ENCODE results near the gene SCPEP1. TPM values are rescaled to one million over a fixed set of nuclear protein-coding genes. Genes with fewer than 3 reads are reported as not detected.

Gene SCPEP1
- total RNA-seq, 1 donor from 2014 or later, result 53.5 TPM

GRCh38 chr17:56970974-56971373 lies 7.0 kb upstream of the SCPEP1 start:
- Mint-ChIP-seq H3K4me1 (ENCODE audit: unreplicated experiment) (peaks cover 32% of the 10 kb centered on the region), H3K27me3 (no peaks in the 10 kb centered on the region), H3K36me3 (no peaks in the 10 kb centered on the region), H3K4me3 (no peak overlapping the region), H3K9me3 (no peaks in the 10 kb centered on the region), H3K27ac (no peak overlapping the region)
- DNase-seq (ENCODE audit: extremely low spot score, unreplicated experiment), result no peak
- TF ChIP-seq CTCF (conservative IDR thresholded peaks at IDR 0.05), result no peak

GRCh38 chr17:56972111-56972730 lies 5.7 kb upstream of the SCPEP1 start:
- no peak for DNase-seq (ENCODE audit: extremely low spot score, unreplicated experiment)
- Mint-ChIP-seq H3K36me3 (no peaks in the 10 kb centered on the region), H3K4me1 (ENCODE audit: unreplicated experiment) (peaks cover 33% of the 10 kb centered on the region), H3K27ac (peak overlapping the region; percentile 14), H3K9me3 (no peaks in the 10 kb centered on the region), H3K4me3 (no peak overlapping the region), H3K27me3 (no peaks in the 10 kb centered on the region)
- no peak for TF ChIP-seq CTCF (conservative IDR thresholded peaks at IDR 0.05)

GRCh38 chr17:56973520-56973919 lies 4.4 kb upstream of the SCPEP1 start:
- Mint-ChIP-seq H3K4me1 (ENCODE audit: unreplicated experiment) (peaks cover 42% of the 10 kb centered on the region), H3K27me3 (no peaks in the 10 kb centered on the region), H3K9me3 (no peaks in the 10 kb centered on the region), H3K27ac (no peak overlapping the region), H3K4me3 (no peak overlapping the region), H3K36me3 (no peaks in the 10 kb centered on the region)
- TF ChIP-seq CTCF (conservative IDR thresholded peaks at IDR 0.05), result no peak
- DNase-seq (ENCODE audit: extremely low spot score, unreplicated experiment), result no peak

GRCh38 chr17:56974055-56974454 lies 3.9 kb upstream of the SCPEP1 start:
- Mint-ChIP-seq H3K9me3 (no peaks in the 10 kb centered on the region), H3K36me3 (no peaks in the 10 kb centered on the region), H3K4me1 (ENCODE audit: unreplicated experiment) (peaks cover 47% of the 10 kb centered on the region), H3K27ac (no peak overlapping the region), H3K27me3 (no peaks in the 10 kb centered on the region), H3K4me3 (no peak overlapping the region)
- TF ChIP-seq CTCF (conservative IDR thresholded peaks at IDR 0.05), result no peak
- DNase-seq (ENCODE audit: extremely low spot score, unreplicated experiment), result no peak

- DNase-seq (ENCODE audit: extremely low spot score, unreplicated experiment), result no peak
- H3K36me3 Mint-ChIP-seq, result no peaks in the 10 kb centered on the region
- peaks cover 53% of the 10 kb centered on the region for H3K4me1 Mint-ChIP-seq (ENCODE audit: unreplicated experiment)
These were observed 2.3 kb upstream of the SCPEP1 start for GRCh38 chr17:56975656-56976055.

More at GRCh38 chr17:56975656-56976055, 2.3 kb upstream of the SCPEP1 start:
- no peaks in the 10 kb centered on the region for H3K9me3 Mint-ChIP-seq
- H3K27me3 Mint-ChIP-seq, result no peaks in the 10 kb centered on the region
- TF ChIP-seq CTCF (conservative IDR thresholded peaks at IDR 0.05), result no peak
- H3K4me3 Mint-ChIP-seq, result no peak overlapping the region
- H3K27ac Mint-ChIP-seq, result peak overlapping the region; percentile 1
